WTC11 (cell line): ENCODE measurements around the gene MTRF1. TPM values are rescaled to one million over a fixed set of nuclear protein-coding genes. Genes with fewer than 3 reads are reported as not detected.

ENCODE experiments used
- ATAC-seq: fragments of 200-7000 bp; cut with Tn5 transposase; 2 replicates; pipeline ENCODE4 v1.10.0; 2021; ENCODE audit warnings: mild to moderate bottlenecking, moderate library complexity
- CTCF ChIA-PET: fragments of 300-600 bp; sonication (Branson Sonifier 250); formaldehyde crosslinking; loops from one replicate; lab custom pipeline; 2021; ENCODE audit warnings: antibody characterized with exemption; lab: Charles Lee
- POLR2A ChIA-PET: fragments of 350-600 bp; sonication (Branson Sonifier 250); formaldehyde crosslinking; loops from one replicate; lab custom pipeline; 2021; ENCODE audit warnings: antibody characterized with exemption; lab: Charles Lee
- DNase-seq: peaks from one replicate; pipeline ENCODE4 v3.0.0; 2021; ENCODE audit warnings: low spot score
- H3K27ac Mint-ChIP-seq: 2 replicates; pipeline ENCODE4 v1.8.0; 2021; ENCODE audit warnings: mixed read lengths
- H3K27me3 Mint-ChIP-seq: 2 replicates; pipeline ENCODE4 v1.8.0; 2021; ENCODE audit warnings: low read depth, mild to moderate bottlenecking, moderate library complexity, mixed read lengths
- H3K36me3 Mint-ChIP-seq: 2 replicates; pipeline ENCODE4 v1.8.0; 2021; ENCODE audit warnings: mixed read lengths
- H3K4me1 Mint-ChIP-seq: 2 replicates; pipeline ENCODE4 v1.8.0; 2022; ENCODE audit warnings: mixed read lengths
- H3K4me3 Mint-ChIP-seq: 2 replicates; pipeline ENCODE4 v1.8.0; 2021; ENCODE audit warnings: mild to moderate bottlenecking, moderate library complexity, mixed read lengths
- H3K9me3 Mint-ChIP-seq: 2 replicates; pipeline ENCODE4 v1.8.0; 2021; ENCODE audit warnings: mixed read lengths
- ATF2 ChIP-seq: sonication (generic); formaldehyde crosslinking; IDR thresholded peaks from 2 replicates; pipeline ENCODE4 v1.8.1; 2022; ENCODE audit warnings: low read depth, missing genetic modification reagents, borderline replicate concordance
- ATF3 ChIP-seq: sonication (generic); formaldehyde crosslinking; conservative IDR thresholded peaks from 2 replicates; pipeline ENCODE4 v1.8.1; 2022; ENCODE audit warnings: mild to moderate bottlenecking, missing genetic modification reagents
- CDX4 ChIP-seq: fragments of 250-450 bp; sonication (Bioruptor Pico); IDR thresholded peaks from 2 replicates; pipeline ENCODE4 v1.9.0; 2021; ENCODE audit warnings: moderate library complexity, mild to moderate bottlenecking, inconsistent platforms, borderline replicate concordance
- CREM ChIP-seq: sonication (generic); formaldehyde crosslinking; IDR thresholded peaks from 2 replicates; pipeline ENCODE4 v1.8.1; 2022; ENCODE audit warnings: mild to moderate bottlenecking, missing genetic modification reagents, moderate library complexity
- E2F4 ChIP-seq: sonication (generic); formaldehyde crosslinking; IDR thresholded peaks from 2 replicates; pipeline ENCODE4 v1.8.1; 2022; ENCODE audit warnings: low read depth, mild to moderate bottlenecking, moderate library complexity, missing genetic modification reagents, borderline replicate concordance
- E2F5 ChIP-seq: sonication (generic); formaldehyde crosslinking; IDR thresholded peaks from 2 replicates; pipeline ENCODE4 v1.8.1; 2022; ENCODE audit warnings: mild to moderate bottlenecking, moderate library complexity, missing genetic modification reagents
- ERG ChIP-seq: fragments of 250-450 bp; sonication (Bioruptor Pico); IDR thresholded peaks from 2 replicates; pipeline ENCODE4 v1.8.0; 2021; ENCODE audit warnings: mild to moderate bottlenecking
- FOXJ3 ChIP-seq: sonication (generic); formaldehyde crosslinking; IDR thresholded peaks from 2 replicates; pipeline ENCODE4 v1.9.0; 2021; ENCODE audit warnings: missing genetic modification reagents, mild to moderate bottlenecking, borderline replicate concordance
- FOXP1 ChIP-seq: sonication (generic); formaldehyde crosslinking; IDR thresholded peaks from 2 replicates; pipeline ENCODE4 v1.8.0; 2022; ENCODE audit warnings: missing genetic modification reagents, mild to moderate bottlenecking, moderate library complexity, borderline replicate concordance
- HMGA2 ChIP-seq: fragments of 250-450 bp; sonication (Bioruptor Pico); IDR thresholded peaks from 2 replicates; pipeline ENCODE4 v1.4.0; 2021; ENCODE audit warnings: mild to moderate bottlenecking, moderate library complexity
- JUN ChIP-seq: sonication (generic); formaldehyde crosslinking; IDR thresholded peaks from 2 replicates; pipeline ENCODE4 v1.8.0; 2023; ENCODE audit warnings: mild to moderate bottlenecking, missing genetic modification reagents
- KAT7 ChIP-seq: sonication (generic); formaldehyde crosslinking; IDR thresholded peaks from 2 replicates; pipeline ENCODE4 v1.8.1; 2023; ENCODE audit warnings: missing genetic modification reagents, mild to moderate bottlenecking, borderline replicate concordance
- NFATC4 ChIP-seq: fragments of 250-450 bp; sonication (Bioruptor Pico); IDR thresholded peaks from 2 replicates; pipeline ENCODE4 v1.9.0; 2021; ENCODE audit warnings: mild to moderate bottlenecking
- NR1H2 ChIP-seq: sonication (generic); formaldehyde crosslinking; IDR thresholded peaks from 2 replicates; pipeline ENCODE4 v1.9.0; 2021; ENCODE audit warnings: mild to moderate bottlenecking, moderate library complexity, missing genetic modification reagents
- PREB ChIP-seq: sonication (generic); formaldehyde crosslinking; IDR thresholded peaks from 2 replicates; pipeline ENCODE4 v1.8.1; 2022; ENCODE audit warnings: mild to moderate bottlenecking, missing genetic modification reagents, moderate library complexity, borderline replicate concordance
- SMAD3 ChIP-seq: sonication (generic); formaldehyde crosslinking; IDR thresholded peaks from 2 replicates; pipeline ENCODE4 v1.8.0; 2022; ENCODE audit warnings: missing genetic modification reagents, mild to moderate bottlenecking, borderline replicate concordance
- SP1 ChIP-seq: sonication (generic); formaldehyde crosslinking; conservative IDR thresholded peaks from 2 replicates; pipeline ENCODE4 v1.8.1; 2022; ENCODE audit warnings: missing genetic modification reagents
- STAT6 ChIP-seq: sonication (generic); formaldehyde crosslinking; conservative IDR thresholded peaks from 2 replicates; pipeline ENCODE4 v1.8.1; 2023; ENCODE audit warnings: mild to moderate bottlenecking, low read depth, missing genetic modification reagents, moderate library complexity
- USF2 ChIP-seq: sonication (generic); formaldehyde crosslinking; IDR thresholded peaks from 2 replicates; pipeline ENCODE4 v1.8.1; 2023; ENCODE audit warnings: mild to moderate bottlenecking, missing genetic modification reagents, moderate library complexity
- ZNF532 ChIP-seq: fragments of 250-450 bp; sonication (Bioruptor Pico); IDR thresholded peaks from 2 replicates; pipeline ENCODE4 v1.9.0; 2021; ENCODE audit warnings: mild to moderate bottlenecking, borderline replicate concordance
- total RNA-seq: library from RNA; stranded (reverse); gene quantifications from 3 replicates; pipeline ENCODE4 v1.2.3, GENCODE V29; 2021

MTRF1 gene
- total RNA-seq, 1 experiment from 2014 or later = 12.9 TPM

GRCh38 chr13:41188584-41188983, 74.8 kb downstream of the MTRF1 start (continued):
- TF ChIP-seq STAT6 (CRISPR knock-in tag) = no peak
- TF ChIP-seq SP1 (CRISPR knock-in tag) = no peak

- H3K36me3 Mint-ChIP-seq = 0 out of 2 replicates have a peak, but pooled peaks cover 6% of the 10 kb centered on the region
- no peak for TF ChIP-seq HMGA2 (CRISPR knock-in tag)
- TF ChIP-seq SMAD3 (CRISPR knock-in tag) = no peak
- no peak for TF ChIP-seq USF2 (CRISPR knock-in tag)
- TF ChIP-seq NR1H2 (CRISPR knock-in tag) = no peak
- TF ChIP-seq KAT7 = no peak
- no peak for TF ChIP-seq ATF2 (CRISPR knock-in tag)
- TF ChIP-seq NFATC4 = no peak
- TF ChIP-seq PREB = no peak
- no peak for TF ChIP-seq JUN (CRISPR knock-in tag)
- TF ChIP-seq ZNF532 = no peak
- TF ChIP-seq FOXJ3 (CRISPR knock-in tag) = no peak
- TF ChIP-seq CDX4 (CRISPR knock-in tag) = no peak
- TF ChIP-seq ERG (CRISPR knock-in tag) = no peak
- TF ChIP-seq ATF3 = no peak
- no peak for TF ChIP-seq E2F5 (CRISPR knock-in tag)
- no peak for TF ChIP-seq CREM (CRISPR knock-in tag)
- no peak for TF ChIP-seq E2F4 (CRISPR knock-in tag)
- no peak for TF ChIP-seq FOXP1 (CRISPR knock-in tag)
- TF ChIP-seq, all 79 proteins: peak for 0
- ATAC-seq = no peak
- Mint-ChIP-seq H3K4me3 (no peak overlapping the region), H3K9me3 (peaks cover 8% of the 10 kb centered on the region; the same call in 1 of the 2 replicates), H3K4me1 (peaks cover 13% of the 10 kb centered on the region), H3K27me3 (no peaks in the 10 kb centered on the region), H3K27ac (no peak overlapping the region)
- ChIA-PET CTCF (no interaction called here), POLR2A (no interaction called here)
- DNase-seq = no peak
These were observed 76.9 kb downstream of the MTRF1 start for GRCh38 chr13:41186481-41186880.
